Left forelimb (tissue), 1 donor: ENCODE measurements around the gene BCDIN3D.

Experiments used
- DNase-seq: peaks from one replicate; pipeline ENCODE4 v3.0.0-alpha.2; 2018; ENCODE audit warnings: low spot score

BCDIN3D gene

DNA sequence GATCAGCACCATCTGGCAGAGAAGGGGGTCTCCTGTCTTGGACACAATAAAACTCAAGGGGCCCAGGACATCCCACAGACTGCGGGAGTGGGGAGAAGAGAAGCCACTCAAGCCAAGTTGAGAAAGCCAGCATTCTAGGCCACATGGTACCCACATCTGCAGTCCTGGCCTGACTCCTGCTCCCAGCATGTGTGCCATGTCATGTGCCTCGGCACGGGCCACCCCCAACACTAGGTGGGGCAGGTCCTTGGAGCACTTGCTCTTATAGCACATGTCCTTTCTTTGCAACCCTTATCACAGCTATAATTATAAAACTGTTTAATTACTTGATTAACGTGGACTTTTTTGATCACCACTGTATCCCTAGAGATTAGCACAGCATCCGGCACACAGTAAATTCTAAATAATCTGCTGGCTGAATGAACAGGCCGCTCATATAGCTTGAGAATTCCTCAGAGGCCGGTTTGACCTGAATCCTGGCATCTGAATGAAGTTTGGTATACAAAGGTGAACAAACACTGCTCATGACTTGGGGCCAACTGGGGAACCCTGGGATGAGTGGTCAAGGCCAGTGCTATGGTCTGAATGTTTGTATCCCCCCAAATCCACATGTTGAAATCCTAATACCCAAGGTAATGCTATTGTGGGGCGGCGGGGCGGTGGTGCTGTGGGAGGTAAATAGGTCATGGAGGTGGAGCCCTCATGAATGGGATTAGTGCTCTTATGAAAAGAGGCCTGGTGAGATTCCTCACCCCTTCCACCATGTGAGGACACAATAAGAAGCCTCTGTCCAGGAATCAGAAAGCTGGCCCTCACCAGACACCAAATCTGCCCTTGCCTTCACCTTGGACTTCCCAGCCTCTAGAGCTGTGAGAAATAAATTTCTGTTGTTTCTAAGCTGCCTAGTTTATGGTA lies 21.3 kb downstream of the BCDIN3D start:
- no peak for DNase-seq

DNA sequence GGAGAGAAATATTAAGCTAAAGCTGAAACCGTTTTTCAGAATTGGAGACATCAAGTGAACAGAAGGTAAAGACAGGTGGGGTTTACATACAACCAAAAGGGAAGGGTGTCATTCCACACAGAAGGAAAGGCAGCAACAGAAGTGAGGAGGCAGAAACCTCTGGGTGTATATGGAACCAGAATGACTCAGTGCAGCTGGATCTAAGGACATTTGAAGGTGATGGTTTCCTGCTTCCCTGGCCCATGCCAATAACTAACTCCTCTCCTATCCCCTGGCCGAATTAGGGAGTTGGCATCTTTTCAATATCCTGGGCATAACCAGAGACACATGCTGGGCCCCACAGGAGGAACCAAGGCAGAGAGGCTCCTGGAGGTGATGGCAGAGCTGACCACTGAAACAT lies 23.1 kb downstream of the BCDIN3D start:
- DNase-seq = no peak

DNA sequence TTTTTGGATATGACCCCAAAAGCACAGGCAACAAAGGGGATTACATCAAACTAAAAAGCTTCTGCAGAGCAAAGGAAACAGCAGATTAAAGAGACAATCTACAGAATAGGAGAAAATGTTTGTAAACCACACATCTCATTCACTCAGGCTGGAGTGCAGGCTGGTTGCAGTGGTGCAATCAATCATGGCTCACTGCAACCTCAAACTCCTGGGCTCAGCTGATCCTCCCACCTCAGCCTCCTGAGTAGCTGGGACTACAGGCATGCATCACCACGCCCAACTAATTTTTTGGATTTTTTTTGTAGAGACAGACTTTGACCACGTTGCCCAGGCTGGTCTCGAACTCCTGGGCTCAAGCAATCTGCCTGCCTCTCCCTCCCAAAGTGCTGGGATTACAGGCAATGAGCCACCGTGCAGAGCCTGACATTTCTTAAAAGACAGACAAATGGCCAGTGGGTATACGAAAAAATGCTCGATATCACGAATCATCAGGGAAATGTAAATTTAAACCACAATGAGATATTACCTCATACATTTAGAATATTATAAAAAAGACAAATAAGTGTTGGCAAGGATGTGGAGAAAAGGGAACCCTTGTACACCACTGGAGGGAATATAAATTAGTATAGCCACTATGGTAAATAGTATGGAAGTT lies 24.5 kb downstream of the BCDIN3D start:
- no peak for DNase-seq

DNA sequence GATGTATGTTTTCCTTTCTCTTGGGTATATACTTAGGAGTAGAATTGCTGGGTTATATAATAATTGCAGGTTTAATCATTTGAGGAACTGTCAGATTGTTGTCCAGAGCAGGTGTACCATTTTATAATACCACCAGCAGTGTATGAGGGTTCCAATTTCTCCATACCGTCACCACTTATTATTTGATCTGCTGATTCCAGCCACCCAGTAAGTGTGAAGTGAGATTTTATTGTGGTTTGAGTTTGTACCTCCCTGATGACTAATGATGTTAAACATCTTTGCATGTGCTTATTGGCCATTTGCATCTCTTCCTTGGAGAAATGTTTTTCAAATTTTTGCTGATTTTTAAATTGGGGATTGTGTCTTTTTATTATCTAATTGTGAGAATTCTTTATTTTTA lies 29.8 kb downstream of the BCDIN3D start:
- DNase-seq = no peak

DNA sequence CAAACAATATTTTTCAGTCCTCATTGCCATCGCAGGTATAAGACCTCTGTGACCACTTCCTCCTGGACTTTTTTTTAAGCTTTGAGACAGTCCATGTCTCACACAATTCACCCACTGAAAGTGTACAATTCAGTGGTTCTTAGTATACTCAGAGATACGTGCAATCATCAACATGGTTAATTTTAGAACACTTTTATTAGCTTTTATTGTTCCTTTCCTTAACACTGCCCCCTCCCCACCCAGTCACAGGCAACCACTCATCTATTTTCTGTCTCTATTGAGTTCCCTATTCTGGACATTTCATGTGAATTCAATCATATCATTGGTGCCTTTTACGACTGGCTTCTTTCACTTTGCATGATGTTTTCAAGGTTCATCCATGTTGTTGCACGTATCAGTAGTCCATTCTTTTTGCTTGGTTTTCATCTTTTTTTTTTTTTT lies 30.9 kb downstream of the BCDIN3D start:
- DNase-seq = no peak

DNA sequence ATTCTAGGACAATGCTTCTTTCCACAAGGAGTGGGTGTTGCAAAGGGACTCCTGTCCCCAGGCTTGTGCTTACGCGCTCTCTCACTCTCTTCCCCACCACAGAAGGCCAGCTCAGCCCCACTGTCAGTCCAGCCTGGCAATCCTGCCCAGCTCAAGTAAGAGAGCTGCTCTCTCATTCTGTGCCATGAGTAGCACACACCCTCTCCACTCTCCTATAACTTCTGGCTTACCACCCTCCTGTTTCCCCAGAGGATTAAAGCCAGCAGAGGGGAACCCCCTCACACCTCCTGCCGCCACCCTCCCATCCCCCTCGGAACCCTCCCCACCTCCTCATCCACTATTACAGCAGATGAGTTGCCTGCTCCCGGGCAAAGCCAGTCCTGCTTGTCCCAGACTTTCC lies 31.8 kb downstream of the BCDIN3D start:
- DNase-seq = no peak

DNA sequence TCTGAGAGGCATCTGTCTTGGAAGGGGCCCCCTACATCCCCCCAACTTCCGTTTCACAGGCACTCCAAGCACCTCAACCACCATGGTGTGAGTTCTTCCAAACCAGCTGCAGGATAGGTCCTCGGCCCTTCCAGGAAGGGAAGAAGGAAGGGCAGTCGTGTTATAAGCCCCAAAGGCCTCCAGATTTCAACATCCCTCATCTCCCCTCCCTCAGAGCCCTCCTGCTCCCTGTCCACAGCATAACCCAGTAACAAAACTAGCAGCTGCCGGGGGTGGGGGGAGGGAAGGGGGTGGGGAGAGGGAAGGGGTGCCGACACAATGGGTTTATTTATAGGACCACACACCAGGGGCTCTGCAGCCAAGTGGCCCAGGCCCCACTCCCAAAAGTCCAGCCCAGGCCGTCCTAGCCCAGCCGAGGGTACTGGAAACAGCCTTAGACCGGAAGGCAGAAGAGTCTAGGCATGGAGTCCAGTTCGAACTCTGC lies 33.0 kb downstream of the BCDIN3D start:
- no peak for DNase-seq

DNA sequence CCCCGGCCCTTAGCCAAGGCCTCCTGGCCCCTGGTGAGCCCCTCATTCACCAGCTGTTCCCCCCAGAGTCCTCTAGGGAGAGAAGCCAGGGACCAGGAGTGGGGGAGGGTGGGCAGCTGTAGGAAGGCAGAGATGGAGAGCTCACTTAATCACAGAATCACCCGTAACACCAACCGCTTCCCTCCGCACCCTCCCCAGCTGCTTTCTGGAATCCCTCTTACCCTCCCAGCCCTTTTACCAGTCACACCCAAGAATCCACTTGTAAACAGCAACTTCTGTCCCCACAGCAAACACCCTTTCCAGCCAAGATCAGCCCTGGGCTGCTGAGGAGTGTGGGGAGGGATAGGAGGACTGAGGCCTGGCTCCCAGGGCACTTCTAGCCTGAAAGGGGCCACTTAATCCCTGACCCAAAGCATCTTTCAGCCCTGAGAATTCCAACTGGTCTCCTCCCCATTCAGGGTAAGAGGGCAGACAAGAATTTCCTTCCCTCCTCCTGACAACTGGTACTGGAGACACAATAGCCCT lies 33.5 kb downstream of the BCDIN3D start:
- peak; percentile 81 for DNase-seq

DNA sequence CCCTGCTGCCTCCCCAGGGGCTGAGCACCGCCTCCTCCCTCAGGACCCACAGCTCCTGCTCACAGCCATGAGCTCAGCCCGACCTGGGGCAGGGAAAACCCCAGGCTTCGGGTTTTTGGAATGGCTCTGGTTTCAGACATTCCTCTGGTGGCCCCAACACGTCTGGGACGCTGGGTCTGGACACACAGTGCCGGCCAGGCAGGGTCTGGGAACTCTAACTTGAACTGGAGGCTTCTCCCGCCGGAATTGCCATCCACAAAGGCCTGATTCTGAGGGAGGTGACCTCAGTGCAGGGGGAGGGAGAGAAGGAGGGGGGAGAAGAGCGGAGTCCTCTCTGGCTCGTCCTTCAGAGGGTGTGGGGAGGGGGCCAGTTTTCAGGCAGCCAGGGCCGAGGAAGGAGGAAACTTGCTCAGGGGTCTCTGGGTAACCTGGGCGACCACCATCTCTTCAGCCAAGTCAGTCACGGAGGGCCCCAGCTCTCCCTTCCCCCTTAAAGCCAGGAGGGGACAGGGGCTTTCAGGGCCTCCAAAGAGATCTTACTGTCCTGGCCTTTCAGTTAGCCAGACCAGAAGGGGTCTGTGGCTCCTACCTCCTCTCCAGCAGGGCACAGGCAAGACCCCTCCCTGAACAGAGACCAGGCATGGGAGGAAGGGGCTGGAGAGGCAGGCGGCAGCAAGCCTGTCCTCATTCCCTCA lies 34.1 kb downstream of the BCDIN3D start:
- DNase-seq = no peak

DNA sequence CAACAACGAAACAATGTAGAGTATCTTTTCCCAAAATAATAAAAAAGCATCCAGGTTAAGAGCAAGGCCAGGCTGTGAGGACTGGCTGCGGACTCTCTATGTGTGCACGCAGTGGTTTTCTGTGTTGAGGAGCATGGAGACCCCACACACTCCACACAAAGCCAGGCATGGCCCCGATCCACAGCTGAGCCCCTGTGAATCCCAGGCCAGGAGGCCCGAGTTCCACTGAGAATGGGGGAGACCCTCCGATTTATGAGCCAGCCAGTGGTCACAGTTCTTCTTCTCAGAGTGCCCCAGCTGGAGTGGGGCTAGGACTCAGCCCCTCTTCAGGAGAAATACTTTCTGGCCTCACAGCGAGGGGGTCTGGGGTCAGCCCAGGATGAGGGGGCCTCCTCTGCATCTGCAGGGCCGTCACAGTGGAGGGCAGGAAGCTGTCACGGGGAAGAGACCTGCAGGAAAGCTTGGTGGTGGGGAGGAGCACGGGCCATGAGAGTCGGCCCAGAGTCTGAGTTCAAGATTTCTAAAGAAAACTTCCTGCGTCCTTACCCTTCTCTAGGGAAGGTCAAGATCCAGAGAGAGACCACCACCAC lies 34.8 kb downstream of the BCDIN3D start:
- DNase-seq = no peak

DNA sequence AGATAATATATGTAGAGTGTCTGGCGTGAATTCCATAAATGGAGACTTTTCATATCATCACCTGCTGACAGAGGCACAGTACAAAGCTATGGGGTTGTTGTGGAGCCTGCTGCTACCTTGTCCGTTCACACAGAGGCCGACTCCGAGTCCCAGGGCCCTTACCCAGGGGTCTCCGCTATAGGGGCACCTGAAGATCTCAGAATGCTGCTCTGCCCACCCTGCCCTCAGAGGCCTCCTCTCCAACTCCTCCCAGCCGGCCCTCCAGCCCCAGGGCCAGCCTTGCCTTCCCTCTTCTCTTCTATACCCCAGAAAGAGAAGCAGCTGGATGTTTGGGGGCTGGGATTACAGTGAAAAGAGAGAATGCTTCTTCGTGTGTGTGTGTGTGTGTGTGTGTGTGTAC lies 36.0 kb downstream of the BCDIN3D start:
- no peak for DNase-seq

DNA sequence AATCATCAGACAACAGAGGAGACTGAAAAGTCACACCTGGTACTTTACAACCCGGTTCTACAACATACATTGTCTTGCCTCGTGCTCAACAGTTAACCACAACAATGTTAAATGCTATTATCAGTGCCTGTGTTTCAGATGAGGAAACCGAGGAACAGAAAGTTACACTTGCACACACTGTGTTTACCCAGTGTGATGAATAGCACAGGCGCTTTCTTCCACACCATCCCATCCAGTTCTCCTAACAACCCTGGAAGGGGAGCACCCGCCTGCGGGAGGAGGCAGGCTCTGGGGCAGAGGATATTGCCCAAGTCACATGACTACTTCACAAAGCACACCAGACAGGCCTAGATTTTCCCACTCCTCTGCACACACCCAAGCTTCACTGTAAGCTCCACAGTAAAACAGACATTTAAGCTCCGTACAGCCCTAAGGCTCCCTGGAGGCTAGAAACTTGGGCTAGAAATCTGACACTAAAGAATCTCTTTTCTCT lies 36.5 kb downstream of the BCDIN3D start:
- DNase-seq = no peak

DNA sequence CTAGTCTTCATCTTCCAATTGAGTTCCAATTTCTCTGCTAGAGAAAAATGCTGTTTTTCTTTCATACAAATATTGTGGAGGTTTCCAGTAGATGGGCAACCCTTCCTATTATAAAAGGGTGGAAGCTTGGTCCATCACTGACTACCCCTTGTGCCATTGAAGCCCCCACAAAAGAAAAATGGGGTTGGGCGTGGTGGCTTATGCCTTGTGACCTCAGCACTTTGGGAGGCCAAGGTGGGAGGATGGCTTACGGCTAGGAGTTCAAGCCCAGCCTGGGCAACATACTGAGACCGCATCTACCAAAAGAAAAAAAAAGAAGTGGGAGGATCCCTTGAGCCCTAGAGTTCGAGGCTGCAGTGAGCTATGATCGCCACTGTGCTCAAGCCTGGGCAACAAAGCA lies 37.5 kb downstream of the BCDIN3D start:
- no peak for DNase-seq

DNA sequence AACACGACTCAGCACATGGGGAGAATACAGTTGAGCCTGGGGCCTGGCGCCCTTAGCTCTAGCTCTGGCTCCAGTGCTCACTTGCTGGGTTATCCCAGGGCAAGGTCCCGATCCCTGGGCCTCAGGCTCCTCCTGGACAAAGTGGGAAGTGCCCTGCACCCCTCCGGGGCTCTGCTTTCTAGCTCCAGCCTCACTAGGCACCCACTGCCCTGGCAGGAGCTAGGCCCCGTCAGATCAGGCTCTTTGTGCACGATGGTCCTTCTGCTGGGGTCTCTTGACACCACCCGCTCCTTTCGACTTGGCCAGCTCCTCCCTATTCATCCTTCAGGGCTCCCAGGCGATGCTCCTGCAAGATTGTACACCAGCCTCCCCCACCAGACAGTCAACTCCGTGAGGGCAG lies 38.1 kb downstream of the BCDIN3D start:
- no peak for DNase-seq

DNA sequence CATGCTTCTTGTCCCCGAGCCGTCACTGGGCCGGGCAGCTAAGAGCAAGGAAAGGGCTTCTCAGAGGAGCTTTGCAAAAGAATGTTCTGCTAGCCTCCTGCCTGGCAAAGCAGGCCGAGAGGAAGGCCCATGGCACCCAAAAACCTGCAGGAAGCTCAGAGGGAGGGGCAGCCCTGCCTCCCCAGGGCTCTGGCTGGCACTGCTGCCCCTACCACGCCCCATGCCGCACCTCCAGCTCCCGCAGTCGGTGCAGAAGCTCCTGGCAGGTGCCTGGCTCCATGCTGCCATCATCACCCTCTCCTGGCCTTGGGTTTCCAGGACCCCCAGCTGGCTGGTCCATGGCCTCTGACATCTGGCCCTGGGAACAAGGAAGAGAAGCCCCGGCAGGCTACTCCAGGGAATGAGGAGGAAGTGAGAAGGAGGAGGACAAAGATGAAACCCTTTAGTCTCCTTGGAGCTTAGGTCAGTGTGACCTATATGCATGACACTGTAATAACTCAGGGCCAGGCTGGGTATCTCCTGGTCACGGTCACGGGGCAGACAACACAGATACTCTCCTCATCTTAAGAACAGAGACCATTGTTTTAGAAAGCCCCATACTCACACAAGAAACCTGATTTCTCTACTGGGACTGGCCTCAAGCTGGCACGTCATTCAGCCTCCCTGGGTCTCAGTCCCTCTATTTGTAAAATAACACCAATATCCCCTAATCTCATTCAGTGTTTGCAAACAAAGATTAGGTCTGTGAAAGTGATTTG lies 39.0 kb downstream of the BCDIN3D start:
- no peak for DNase-seq

DNA sequence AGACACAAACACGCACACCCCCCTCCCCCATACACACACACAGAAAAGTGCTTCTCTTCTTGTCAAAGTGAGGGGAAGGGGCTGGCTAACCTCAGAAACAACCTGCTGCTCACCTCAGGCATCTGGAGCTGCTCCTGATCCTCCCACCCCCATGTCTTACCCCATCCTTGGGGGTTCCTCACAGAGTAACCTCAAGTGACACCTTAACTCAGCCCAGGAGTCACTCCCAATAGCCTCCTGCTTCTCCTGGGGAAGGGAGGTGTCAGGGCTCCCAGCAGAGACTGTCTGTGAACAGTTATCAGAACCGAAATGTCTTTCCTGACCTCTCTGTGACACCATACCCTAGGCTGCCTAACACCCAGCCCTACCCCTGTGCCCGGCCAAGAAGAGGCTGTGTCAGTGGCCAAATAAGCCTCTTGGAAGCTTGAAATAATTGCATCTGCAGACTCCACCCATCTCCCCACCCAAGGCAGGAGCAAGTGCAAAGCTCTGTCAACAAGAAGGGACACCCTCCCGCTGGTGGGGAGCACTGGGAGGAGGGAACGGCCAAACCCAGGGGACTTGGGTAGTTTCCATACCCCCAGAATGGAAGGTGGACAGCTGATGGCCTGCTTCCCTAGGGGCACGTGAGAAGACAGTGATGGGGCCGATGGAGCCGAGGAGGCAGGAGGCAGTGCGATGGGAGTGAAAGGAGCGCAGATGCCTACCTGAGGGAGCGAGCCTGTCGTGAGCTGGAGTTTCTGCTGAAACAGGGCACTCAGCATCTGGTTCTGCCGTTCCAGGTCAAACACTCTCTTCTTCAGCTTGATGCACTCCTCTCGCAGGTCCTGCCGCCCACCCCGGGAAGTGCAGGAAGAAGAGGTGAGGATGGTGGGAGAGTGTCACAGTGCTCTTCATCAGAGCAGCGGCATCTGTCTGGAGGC lies 41.5 kb downstream of the BCDIN3D start:
- no peak for DNase-seq

DNA sequence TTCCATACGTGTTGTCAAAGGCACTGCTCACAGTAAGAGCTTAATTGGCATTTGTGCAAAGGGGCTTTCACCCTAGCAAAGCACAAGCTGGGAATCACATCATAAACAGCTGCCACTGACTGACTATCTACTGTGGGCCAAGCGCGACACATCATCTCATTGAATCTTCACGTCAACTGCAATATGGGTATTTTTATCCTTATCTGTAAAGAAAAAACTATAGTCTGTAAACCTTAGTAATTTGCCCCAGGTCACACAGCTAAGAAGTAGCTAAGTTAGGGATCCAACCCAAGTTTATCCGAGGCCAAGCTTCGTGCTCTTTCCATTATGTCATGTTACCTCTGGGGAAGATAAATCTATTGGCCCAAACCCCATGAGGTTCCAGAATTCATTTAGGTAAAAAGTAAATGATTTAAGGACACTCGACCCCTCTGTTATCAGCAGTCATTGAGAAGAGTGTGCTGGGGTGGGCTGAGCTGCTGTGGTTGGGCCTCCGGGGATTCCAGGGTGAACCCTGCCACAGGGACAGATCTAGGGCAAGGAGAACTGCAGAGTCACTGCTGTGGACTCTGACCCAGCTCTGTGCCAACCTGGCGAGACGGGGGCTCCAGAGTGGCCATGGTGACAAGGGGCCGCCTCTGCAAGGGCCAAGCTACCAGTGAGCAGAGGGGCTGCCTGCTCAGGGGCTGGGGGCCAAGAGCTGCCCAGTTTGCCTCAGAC lies 42.3 kb downstream of the BCDIN3D start:
- DNase-seq = no peak

DNA sequence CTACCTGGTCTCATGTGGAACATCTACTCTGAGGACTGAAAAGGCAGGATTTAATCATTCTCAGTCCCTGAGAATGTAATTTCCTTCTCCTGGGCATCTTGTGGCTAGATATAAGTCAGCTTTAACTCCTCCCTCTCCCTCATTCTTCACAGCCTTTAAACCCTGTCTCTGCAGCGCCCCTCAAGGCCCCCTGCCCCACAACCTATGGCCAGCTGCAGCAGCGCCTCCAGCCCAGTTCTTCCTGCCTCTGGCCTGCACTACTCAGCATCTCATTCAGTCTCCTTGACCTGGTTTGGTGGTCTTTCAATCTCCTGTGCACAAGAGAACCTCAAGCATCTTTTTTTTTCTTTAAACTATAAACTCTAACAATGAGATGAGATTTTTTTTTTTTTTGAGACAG lies 44.0 kb downstream of the BCDIN3D start:
- DNase-seq = no peak

DNA sequence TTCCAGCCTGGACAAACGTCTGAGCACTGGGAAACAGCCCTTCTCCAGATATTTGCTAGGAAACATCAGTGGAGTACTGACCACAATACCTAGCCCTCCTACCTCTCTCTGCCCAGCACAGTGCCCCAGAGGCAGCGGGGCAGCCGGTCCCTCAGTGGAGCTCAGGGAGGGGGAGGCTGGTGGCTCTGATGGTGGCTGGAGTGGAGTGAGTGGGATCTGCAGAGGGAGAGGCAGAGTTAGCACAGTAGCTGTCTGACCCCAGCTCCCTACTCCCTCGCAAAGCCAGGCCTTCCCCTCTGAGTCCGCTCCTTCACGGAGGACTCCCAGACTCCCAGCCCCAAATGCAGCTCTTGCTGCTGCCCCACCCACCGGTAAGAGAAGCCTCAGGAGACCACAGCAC lies 44.7 kb downstream of the BCDIN3D start:
- no peak for DNase-seq

DNA sequence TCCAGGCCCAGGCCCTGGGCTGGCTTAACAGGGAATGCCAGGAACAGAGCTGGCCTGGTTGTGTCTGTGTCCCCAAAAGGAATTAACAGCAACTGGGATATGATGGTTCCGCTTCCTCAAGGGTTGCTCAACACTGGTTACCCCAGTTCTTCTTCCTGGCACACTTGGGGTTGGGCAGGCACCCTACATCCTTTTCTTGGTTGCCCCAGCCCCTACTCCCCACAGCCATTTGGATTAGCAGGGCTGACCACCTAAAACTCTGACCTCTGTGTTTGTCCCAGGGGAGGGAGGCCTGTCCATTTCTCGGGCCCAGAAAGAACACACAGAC lies 45.5 kb downstream of the BCDIN3D start:
- no peak for DNase-seq
